Activated gamma-delta T cell treated with anti-CD3 and anti-CD28 coated beads, Interleukin-2, amount 50 U/mL, for 16 hours (primary cell): ENCODE measurements around the gene SH3GL3.

Experiments used
- DNase-seq: peaks from one replicate; pipeline ENCODE4 v3.0.0-alpha.2; 2020; ENCODE audit warnings: low read depth

The SH3GL3 gene

DNA sequence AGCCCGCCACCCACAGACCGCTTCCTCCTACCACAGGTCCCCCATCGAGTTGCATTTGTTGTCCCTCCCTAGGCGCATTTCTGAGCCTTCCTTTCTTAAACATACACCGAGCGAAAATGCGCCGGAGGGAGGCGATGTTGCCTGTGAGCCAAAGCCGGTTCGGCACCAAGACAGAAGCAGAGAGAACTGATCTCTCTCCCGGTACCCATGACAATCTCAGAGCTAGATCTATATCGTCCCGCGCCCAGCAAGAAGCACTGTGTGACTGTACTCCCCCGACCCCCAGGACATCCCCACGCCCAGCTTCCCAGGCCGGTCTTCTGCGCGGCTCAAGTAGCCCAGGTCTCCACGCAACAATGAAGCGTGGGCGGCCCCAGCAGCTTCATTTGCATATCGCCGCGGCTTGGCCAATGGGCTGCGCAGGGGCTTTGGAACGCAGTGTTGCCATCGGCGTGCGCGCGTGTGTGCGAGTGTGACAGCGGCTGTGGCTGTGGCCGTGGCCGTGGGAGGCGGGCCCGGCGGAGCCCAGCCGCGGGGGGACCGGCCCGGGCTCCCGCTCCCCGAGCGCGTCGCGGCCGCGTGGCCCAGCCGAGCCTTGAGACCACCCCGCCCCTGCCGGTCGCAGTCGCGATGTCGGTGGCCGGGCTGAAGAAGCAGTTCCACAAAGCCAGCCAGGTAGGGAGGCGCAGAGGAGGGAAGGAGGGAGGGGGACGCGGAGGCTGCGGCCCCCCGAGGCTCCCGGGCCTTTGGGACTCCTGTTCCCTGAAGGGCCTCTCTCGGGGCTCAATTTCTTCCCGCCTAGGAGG is at the start of gene SH3GL3:
Gene SH3GL3, plus strand, starts transcription at position 438 of the 806 bp plus-strand sequence. Its CDS starts 193 bp downstream, at position 631.
- DNase-seq, result no peak

DNA sequence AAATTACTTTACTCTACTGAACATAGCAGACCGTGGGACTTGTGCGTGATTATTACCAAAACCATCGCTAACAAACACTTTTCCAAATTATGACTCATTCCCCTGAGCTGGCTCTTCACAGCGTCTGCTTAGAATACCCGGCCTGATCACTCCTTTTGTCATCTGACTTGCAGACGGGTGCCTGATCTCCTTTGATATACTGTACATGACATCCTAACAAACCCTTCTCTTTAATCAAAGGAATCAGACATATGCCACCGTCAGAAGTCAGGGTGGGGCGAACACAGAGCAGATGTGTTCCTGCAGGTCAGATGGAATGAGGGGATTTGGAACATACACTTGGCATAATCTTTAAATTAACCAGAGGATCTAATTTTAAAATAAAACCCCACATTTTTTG is 48.5 kb upstream of the SH3GL3 start:
- no peak for DNase-seq

DNA sequence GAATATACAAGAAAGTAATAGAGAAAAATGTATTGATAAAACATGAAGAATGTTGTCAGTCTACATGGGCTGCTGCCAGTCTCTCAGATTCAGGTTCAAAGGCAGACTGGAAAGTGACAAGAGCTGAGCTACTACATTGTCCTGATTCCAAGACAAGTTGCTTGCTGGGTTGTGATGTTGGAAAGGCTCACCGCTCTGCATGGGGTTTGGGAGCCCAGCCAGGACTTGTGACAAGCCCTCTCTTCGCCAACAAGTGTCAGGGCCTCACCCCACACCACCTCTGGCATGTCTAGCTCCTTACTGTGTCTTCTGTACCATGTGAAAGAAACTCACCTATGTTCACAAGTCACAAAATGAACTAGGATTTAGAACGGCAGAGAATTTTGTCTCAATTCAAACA is 43.0 kb upstream of the SH3GL3 start:
- no peak for DNase-seq

DNA sequence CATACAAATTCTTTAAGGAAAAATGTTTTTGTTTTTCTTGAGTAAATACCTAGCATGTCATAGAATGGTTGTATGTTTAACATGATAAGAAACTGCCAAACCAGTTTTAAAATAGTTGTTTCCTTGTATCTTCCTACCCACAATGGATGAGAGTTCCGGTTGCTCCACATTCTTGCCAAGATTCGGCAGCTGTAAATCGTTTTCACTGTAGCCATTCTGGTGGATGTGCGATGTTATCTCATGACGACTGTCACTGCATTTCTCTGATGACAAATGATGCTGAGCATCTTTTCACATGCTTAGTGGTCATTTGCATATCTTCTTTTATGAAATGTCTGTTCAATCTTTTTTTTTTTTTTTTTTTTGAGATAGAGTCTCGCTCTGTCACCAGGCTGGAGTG is 36.6 kb upstream of the SH3GL3 start:
- DNase-seq, result no peak

GRCh38 chr15:83413054-83413719 is 34.0 kb upstream of the SH3GL3 start:
- DNase-seq, result no peak

- no peak for DNase-seq
Observed at GRCh38 chr15:83422081-83422480, 25.1 kb upstream of the SH3GL3 start.

- DNase-seq, result no peak
Observed at GRCh38 chr15:83422541-83422940, 24.6 kb upstream of the SH3GL3 start.

- DNase-seq, result no peak
Observed at GRCh38 chr15:83424101-83424500, 23.0 kb upstream of the SH3GL3 start.

DNA sequence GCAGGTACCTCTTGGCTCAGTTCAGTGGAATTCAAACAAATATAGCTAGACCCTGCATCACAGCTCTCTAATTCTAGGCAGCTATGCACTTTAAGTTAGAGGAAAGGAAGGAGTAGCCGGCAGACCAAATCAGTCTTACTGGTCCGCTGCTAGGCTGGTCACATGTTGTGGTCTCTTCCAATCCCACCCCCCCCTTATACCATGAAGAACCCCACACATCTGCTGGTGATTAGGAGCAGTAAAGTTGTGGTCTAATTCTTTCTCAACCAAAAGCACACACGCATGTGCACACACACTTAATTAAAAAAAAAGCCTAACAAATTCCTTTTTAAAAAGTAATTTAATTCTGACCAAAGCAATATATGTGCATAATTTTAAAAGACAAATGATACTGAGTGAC is 16.7 kb upstream of the SH3GL3 start:
- no peak for DNase-seq

GRCh38 chr15:83431521-83431920 is 15.6 kb upstream of the SH3GL3 start:
- DNase-seq, result no peak

- DNase-seq, result no peak
Observed at GRCh38 chr15:83435202-83435601, 11.9 kb upstream of the SH3GL3 start.

DNA sequence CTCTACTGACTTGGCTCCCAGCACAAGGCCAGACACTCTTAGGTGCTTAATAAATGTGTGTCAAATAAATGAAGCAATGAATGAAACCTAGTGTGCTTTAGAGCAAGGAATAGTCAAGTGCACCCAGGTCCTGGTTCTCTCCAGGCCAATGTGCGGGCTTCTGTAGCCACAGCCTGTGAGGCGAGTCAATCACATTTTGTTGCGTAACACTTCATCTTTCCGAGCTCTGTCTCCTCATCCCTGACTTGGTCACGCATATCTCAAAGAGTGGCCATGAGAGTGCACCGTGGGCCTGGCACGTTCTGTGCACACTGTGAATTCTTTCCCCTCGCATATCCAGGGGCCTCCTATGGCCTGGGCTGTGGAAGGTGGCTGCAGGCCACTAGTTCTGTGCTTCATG is 11.4 kb upstream of the SH3GL3 start:
- DNase-seq, result no peak

GRCh38 chr15:83436513-83437158 is 10.5 kb upstream of the SH3GL3 start:
- no peak for DNase-seq

DNA sequence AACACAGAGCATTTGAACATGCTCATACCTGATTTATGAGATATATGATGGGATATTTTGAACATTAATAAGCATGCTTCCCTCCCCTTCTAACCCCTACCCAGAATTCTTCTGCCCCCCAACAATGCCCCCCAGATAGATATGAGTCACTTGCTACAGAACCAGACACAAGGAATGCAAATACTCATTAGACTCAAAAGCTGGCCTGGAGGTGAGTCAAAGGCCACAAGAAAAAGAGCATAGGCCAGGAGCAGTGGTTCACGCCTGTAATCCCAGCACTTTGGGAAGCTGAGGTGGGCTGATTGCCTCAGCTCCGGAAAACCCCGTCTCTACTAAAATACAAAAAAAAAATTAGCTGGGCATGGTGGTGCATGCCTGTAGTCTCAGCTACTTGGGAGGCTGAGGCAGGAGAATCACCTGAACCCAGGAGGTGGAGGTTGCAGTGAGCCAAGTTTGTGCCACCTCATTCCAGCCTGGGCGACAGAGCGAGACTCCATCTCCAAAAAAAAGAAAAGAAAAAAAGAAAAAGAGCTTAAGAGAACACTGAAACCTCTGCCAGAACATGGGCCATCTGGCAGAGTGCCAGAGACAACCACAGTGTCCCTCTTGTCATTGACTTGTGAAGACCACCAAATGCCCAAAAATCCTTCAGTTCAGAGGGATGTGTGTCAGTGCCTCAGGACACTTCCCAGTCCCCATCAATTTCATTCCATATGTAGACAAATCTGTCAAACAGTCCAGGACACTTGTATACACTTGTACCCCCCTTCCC is 3.9 kb upstream of the SH3GL3 start:
- no peak for DNase-seq

DNA sequence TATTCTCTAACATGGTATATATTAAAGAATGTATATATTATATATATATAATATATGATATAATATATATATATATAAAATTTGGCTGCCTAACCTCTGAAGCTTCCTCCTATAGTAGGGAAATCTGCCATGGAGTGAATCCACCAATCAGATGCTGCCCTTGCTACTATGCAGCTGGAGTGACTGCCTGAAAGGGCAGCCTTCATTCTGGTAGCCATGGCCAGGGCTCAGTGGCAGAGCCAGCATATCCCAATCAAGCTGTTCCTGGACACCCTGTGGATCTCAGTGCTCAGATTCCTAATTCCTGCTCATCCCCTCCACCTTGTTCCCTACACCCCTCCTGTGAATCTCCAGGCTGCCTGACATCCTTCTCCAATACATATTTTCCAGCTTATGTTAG is 2.2 kb upstream of the SH3GL3 start:
- no peak for DNase-seq

- no peak for DNase-seq
Observed at GRCh38 chr15:83445643-83446042, 1.5 kb upstream of the SH3GL3 start.

DNA sequence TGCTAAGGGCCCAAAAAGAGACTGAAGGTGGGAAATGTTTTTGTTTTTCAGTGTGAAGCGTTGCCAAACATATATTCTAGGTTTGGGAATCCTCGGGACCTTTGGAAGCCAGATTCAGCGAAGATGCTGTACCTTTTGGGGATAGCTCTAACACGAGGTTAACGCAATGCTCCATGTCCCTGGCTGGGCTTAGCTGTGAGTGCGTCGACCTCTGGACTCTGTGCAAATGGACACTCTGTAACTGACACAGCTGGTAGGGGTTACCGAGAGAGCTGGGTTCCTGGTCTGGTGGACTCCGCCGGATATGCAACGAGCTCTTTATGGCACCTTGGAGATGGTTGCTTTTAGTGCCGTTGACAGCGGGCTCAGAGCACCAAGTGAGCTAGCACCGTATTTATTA is 724 bp upstream of the SH3GL3 start:
- no peak for DNase-seq

DNA sequence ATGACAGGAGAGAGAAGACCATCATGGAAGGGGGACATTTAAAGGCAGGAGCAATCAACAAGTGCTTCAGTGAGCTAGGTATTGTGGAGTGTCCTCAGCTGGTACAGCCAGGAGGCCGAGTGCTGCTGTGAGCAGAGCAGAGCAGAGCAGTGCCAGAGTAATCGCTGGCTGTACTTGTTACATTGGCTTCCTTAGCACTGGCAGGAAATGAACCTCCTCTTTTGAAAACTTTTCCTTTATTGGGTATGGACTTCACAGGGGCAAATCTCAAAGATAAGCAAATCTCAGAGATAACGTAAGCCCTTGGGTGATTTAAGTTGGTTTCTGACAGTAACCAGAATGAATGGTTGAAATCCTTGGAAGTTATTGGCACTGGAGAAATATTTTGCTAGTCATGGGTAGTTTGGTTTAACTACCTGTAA is 2.1 kb downstream of the SH3GL3 start:
- no peak for DNase-seq

GRCh38 chr15:83449937-83450506 is 2.9 kb downstream of the SH3GL3 start:
- no peak for DNase-seq

GRCh38 chr15:83457149-83457548 is 10.0 kb downstream of the SH3GL3 start:
- DNase-seq, result no peak

- DNase-seq, result no peak
Observed at GRCh38 chr15:83458381-83458780, 11.2 kb downstream of the SH3GL3 start.

- DNase-seq, result no peak
Observed at GRCh38 chr15:83462026-83462425, 14.9 kb downstream of the SH3GL3 start.
